Stimulated activated CD8-positive, alpha-beta memory T cell treated with anti-CD3 and anti-CD28 coated beads, Interleukin-7, amount 100 ng/mL, for 24 hours (primary cell): ENCODE data around the gene POLD1.

Experiments
- DNase-seq: peaks from one replicate; pipeline ENCODE4 v3.0.0-alpha.2; 2020; ENCODE audit warnings: low read depth

POLD1 gene

GRCh38 chr19:50466706-50467039 lies 82.5 kb downstream of the POLD1 start:
- no peak for DNase-seq

DNA sequence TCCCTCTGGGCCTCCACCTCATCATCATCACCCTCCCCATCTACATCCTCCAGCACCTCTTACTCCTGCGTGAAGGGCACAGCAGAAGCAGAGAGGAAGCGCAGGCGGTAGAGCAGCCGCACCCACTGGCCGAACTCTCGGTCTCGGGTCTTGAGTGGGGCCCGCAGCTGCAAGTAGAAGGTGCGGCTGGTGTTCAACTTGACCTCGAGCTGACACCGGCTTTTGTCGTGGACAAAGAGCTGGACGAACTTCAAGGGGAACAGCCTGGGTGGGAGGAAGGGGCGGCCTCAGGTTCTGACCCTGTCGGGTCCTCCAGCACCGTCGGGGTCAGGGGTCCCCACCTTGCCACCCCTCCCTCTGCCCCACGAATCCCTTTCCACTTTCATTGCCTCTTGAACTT lies 83.4 kb downstream of the POLD1 start:
- no peak for DNase-seq
